Fibroblast of villous mesenchyme (primary cell): ENCODE data around the gene HLA-C. TPM values are rescaled to one million over a fixed set of nuclear protein-coding genes. Genes with fewer than 3 reads are reported as not detected.
"Not testable (repeated sequence)": the region's sequence is repeated elsewhere in the genome, so short reads cannot be mapped to it uniquely, and the experiment has no call there.

Experiments used
- DNase-seq: peaks from one replicate; pipeline ENCODE4 v3.0.0-alpha.2; 2010; ENCODE audit warnings: low read depth
- H3K4me3 ChIP-seq: 2 replicates; pipeline ENCODE4 v1.5.1; 2011; ENCODE audit warnings: low read depth, mild to moderate bottlenecking, low read length
- total RNA-seq: library from RNA; depleted of rRNA; stranded (reverse); fragments of >200 nt; gene quantifications from 2 replicates; pipeline ENCODE4 v1.2.3, GENCODE V29; 2012
- TF ChIP-seq, protein P1 (sequence below): IDR thresholded peaks from 2 replicates; pipeline ENCODE4 v1.5.1; 2012; ENCODE audit warnings: low read depth, mild to moderate bottlenecking, low read length; ENCODE audit not compliant: insufficient read depth

HLA-C gene
- total RNA-seq, 1 donor, result 361 TPM

DNA sequence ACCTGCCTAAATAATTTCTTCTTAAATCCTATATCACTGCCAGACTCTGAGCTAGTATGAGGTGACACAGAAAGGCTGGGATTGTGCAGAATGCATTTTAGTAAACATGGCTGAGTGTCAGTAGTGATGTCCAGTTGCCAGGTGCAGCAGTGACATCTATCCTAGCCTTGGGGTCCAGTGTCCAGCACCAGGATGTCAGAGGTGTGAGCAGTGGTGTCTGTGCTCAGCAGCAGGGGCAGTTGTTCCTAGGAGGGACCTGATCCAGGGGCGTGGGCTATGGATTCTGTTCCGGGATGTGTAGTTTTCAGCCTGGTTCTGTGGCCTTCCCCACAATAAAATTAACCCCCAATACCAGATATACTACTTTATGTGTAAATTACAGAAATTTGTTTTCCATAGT, 6.0 kb downstream of the HLA-C start:
- DNase-seq, result no peak
- H3K4me3 ChIP-seq, result no peak overlapping the region
- TF ChIP-seq, protein P1, sequence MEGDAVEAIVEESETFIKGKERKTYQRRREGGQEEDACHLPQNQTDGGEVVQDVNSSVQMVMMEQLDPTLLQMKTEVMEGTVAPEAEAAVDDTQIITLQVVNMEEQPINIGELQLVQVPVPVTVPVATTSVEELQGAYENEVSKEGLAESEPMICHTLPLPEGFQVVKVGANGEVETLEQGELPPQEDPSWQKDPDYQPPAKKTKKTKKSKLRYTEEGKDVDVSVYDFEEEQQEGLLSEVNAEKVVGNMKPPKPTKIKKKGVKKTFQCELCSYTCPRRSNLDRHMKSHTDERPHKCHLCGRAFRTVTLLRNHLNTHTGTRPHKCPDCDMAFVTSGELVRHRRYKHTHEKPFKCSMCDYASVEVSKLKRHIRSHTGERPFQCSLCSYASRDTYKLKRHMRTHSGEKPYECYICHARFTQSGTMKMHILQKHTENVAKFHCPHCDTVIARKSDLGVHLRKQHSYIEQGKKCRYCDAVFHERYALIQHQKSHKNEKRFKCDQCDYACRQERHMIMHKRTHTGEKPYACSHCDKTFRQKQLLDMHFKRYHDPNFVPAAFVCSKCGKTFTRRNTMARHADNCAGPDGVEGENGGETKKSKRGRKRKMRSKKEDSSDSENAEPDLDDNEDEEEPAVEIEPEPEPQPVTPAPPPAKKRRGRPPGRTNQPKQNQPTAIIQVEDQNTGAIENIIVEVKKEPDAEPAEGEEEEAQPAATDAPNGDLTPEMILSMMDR, result no peak

DNA sequence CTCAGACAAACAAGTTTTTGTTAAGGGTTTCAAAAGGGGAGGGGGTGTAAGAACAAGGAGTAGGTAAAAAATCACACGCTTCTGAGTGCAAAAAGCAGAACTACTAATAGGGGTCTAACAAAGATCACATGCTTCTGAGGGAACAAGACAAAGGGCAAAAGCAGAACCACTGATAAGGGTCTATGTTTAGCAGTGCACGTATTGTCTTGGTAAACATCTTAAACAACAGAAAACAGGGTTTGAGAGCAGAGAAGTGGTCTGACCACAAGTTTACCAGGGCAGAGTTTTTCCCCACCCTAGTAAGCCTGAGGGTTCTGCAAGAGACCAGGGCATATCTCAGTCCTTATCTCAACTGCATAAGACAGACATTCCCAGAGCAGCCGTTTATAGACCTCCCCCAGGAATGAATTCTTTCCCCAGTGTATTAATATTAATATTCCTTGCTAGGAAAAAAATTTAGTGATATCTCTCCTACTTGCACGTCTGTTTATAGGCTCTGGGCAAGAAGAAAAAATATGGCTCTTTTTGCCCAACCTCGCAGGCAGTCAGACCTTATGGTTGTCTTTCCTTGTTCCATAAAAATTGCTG, 8.5 kb downstream of the HLA-C start:
- DNase-seq, H3K4me3 ChIP-seq: not testable (repeated sequence)

GRCh38 chr6:31259995-31260394, 11.9 kb downstream of the HLA-C start:
- not testable (repeated sequence) for DNase-seq, H3K4me3 ChIP-seq

DNA sequence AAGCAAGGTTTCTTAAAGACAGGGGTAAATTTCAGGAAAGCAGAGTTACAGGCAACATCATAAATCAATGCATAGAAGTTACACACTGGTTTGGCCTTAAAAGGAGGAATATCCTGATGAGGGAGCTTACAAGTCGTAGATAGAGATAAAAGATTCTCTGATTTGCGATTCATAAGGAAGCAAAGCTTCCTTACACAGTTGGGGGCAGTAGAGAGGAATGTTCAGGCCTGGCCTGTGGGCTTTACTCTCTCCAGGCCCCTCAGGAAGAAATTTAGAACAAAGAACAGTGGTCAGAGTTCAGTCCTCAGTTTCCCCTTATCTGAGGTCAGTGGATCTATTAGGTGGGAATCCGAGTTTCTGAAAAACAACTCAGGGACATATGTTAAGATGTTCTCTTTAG, 19.3 kb downstream of the HLA-C start:
- TF ChIP-seq, protein P1, result peak; percentile 5
- no peak for DNase-seq

DNA sequence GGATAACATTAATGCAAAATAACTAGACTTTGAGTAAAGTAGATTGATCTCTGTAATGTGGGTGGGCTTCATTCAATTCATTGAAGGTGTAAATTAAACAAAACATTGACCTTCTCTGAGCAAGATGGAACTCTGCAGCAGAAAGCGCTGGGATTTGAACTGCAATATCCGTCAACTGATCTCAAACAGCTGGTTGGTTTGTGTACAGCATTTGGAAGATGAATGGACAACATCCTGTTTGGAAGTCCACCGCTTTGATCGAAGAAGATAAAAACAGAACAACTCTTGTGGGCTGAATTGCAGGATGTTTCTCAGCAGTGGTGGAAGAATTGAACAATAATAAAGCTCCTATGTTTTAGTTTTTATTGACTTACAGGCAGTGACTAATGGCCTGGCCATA, 20.6 kb downstream of the HLA-C start:
- no peak overlapping the region for H3K4me3 ChIP-seq
- TF ChIP-seq, protein P1, result no peak
- DNase-seq, result peak; percentile 29

More for the DNA sequence above, 19.3 kb downstream of the HLA-C start:
- H3K4me3 ChIP-seq, result no peak overlapping the region

- TF ChIP-seq, protein P1, result no peak
Observed at GRCh38 chr6:31249184-31249583, 22.7 kb downstream of the HLA-C start.

DNA sequence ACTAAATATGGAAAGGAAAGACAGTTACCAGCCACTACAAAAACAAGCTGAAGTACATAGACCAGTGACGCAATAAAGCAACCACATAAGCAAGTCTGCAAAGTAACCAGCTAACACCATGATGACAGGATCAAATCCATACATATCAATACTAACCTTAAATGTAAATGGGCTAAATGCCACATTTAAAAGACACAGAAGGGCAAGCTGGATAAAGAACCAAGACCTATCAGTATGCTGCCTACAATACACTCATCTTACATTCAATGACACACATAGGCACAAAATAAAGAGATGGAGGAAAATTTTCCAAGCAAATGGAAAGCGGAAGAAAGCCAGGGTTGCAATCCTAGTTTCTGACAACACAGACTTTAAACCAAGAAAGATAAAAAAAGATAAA, 24.1 kb downstream of the HLA-C start:
- H3K4me3 ChIP-seq, result no peak overlapping the region
- TF ChIP-seq, protein P1, result no peak
- DNase-seq, result no peak

More at GRCh38 chr6:31249184-31249583, 22.7 kb downstream of the HLA-C start:
- H3K4me3 ChIP-seq, result no peak overlapping the region
- no peak for DNase-seq

DNA sequence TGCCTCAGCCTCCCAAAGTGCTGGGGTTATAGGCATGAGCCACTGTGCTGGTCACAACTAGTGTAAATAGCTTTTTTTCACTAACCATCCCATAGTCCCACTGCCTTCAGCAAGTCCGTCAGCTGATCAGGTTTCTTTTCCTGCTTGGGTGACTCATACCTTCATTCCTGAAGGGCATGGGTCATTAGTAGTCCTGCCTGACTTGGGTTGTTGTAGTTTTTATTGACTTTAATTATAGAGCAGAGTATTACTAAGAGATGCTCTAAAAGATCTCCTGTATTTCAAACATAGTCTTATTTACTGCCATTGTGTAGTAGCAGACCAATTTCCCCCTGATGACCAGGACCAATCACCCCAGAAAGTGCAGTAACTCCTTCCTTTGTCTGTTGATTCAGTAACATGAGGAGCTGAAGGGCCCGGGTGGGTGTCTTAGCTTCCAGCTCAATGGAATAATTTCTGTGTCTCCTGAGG, 25.8 kb downstream of the HLA-C start:
- DNase-seq, result peak; percentile 64
- TF ChIP-seq, protein P1, result no peak
- H3K4me3 ChIP-seq, result no peak overlapping the region
